HepG2 (cell line): ENCODE data around the gene C16orf87. TPM values are rescaled to one million over a fixed set of nuclear protein-coding genes. Genes with fewer than 3 reads are reported as not detected.

Experiments used
- ATAC-seq: fragments of 200-7000 bp; cut with Tn5 transposase; 3 replicates; pipeline ENCODE4 v1.9.1; 2020; ENCODE audit warnings: mild to moderate bottlenecking, moderate library complexity
- BruUV-seq: library from RNA; stranded (reverse); fragments of 400-500 nt; replicated peaks from 2 replicates; lab custom pipeline; 2021; lab: Mats Ljungman, UMichigan
- CTCF ChIA-PET: fragments of 300-600 bp; formaldehyde crosslinking; extraction: SDS; loops from one replicate; lab custom pipeline; 2021; ENCODE audit warnings: low total read pairs, inconsistent platforms, low intra/inter-chr PET ratio; lab: Yijun Ruan, JAX
- POLR2A ChIA-PET: fragments of 350-600 bp; sonication (Branson Sonifier 250); formaldehyde crosslinking; loops from one replicate; lab custom pipeline; 2020; ENCODE audit warnings: antibody characterized with exemption, inconsistent platforms; lab: Yijun Ruan, JAX
- DNase-seq: peaks from one replicate; pipeline ENCODE4 v3.0.0-alpha.2; 2015; ENCODE audit warnings: low spot score
- FAIRE-seq: peaks from 3 replicates; lab custom pipeline; 2011; peaks lifted over from hg19 to GRCh38; lab: Jason Lieb, UNC
- H2AFZ ChIP-seq: one replicate; pipeline ENCODE4 v1.6.1; 2011; ENCODE audit warnings: low read length, inconsistent platforms
- H3K27ac ChIP-seq: fragments of 300-600 bp; 3 replicates; pipeline ENCODE4 v1.8.0; 2011; ENCODE audit warnings: mixed run types, mild to moderate bottlenecking, mixed read lengths, low read length, inconsistent platforms; ENCODE audit not compliant: insufficient read depth; ENCODE audit errors: extremely low read length
- H3K27me3 ChIP-seq, 2 experiments: fragments of 200-600 bp in 1 of 2; 2 replicates in 1 of 2; 3 replicates in 1 of 2; pipeline versions ENCODE4 v1.6.0 to v1.8.0; 2011; ENCODE audit warnings: low read length in 2 of 2, mild to moderate bottlenecking in 2 of 2, moderate library complexity in 2 of 2, inconsistent platforms in 1 of 2; ENCODE audit not compliant: insufficient read depth in 2 of 2, control insufficient read depth in 1 of 2
- H3K36me3 ChIP-seq, 2 experiments: fragments of 200-600 bp in 1 of 2; replicated peaks in 1 of 2; 2 replicates in 1 of 2; 3 replicates in 1 of 2; pipeline versions ENCODE4 v1.5.1 to v1.8.0; 2011; ENCODE audit warnings: low read length in 2 of 2, inconsistent platforms in 1 of 2; ENCODE audit not compliant: insufficient read depth in 2 of 2, control insufficient read depth in 1 of 2
- H3K4me1 ChIP-seq: 2 replicates; pipeline ENCODE4 v1.5.1; 2012; ENCODE audit warnings: low read length, inconsistent platforms; ENCODE audit not compliant: insufficient read depth
- H3K4me2 ChIP-seq: 2 replicates; pipeline ENCODE4 v1.6.0; 2011; ENCODE audit warnings: low read depth, low read length, inconsistent platforms
- H3K4me3 ChIP-seq, 3 experiments: fragments of 200-600 bp in 1 of 3; sonication (generic), shearing (Covaris generic) in 1 of 3; replicated peaks in 1 of 3; 2 replicates each; pipeline ENCODE4 v1.5.1; 2011 to 2016; ENCODE audit warnings: low read length in 3 of 3, inconsistent platforms in 2 of 3, low read depth in 2 of 3, mild to moderate bottlenecking in 2 of 3, control low read depth in 1 of 3, mixed read lengths in 1 of 3; ENCODE audit not compliant: insufficient read depth in 1 of 3
- H3K79me2 ChIP-seq: one replicate; pipeline ENCODE4 v1.6.1; 2011; ENCODE audit warnings: low read length, inconsistent platforms; ENCODE audit not compliant: insufficient read depth
- H3K9ac ChIP-seq: 2 replicates; pipeline ENCODE4 v1.6.0; 2011; ENCODE audit warnings: mild to moderate bottlenecking, low read depth, low read length, inconsistent platforms; ENCODE audit not compliant: insufficient read depth
- H3K9me3 ChIP-seq: 2 replicates; pipeline ENCODE4 v1.5.1; 2012; ENCODE audit warnings: mild to moderate bottlenecking, low read length
- H4K20me1 ChIP-seq: 2 replicates; pipeline ENCODE4 v1.6.0; 2011; ENCODE audit warnings: inconsistent platforms, mild to moderate bottlenecking, low read length, moderate library complexity; ENCODE audit not compliant: insufficient read depth
- ARHGAP35 ChIP-seq: sonication (generic); formaldehyde crosslinking; IDR thresholded peaks from 2 replicates; pipeline ENCODE4 v1.9.0; 2022; ENCODE audit warnings: mild to moderate bottlenecking, inconsistent platforms, moderate library complexity, missing genetic modification reagents, borderline replicate concordance
- CCAR2 ChIP-seq: fragments of 200-400 bp; formaldehyde crosslinking; optimal IDR thresholded peaks from 2 replicates; pipeline ENCODE3; 2018; ENCODE audit warnings: low read depth, mild to moderate bottlenecking, low read length, moderate library complexity
- ERF ChIP-seq: IDR thresholded peaks from 2 replicates; pipeline ENCODE4 v1.6.1; 2018; ENCODE audit warnings: missing biosample characterization, missing genetic modification reagents
- FOXA3 ChIP-seq: IDR thresholded peaks from 2 replicates; pipeline ENCODE4 v1.6.1; 2016; ENCODE audit warnings: missing genetic modification reagents, missing compliant biosample characterization
- GATAD2A ChIP-seq: IDR thresholded peaks from 2 replicates; pipeline ENCODE4 v1.6.1; 2016
- RARA ChIP-seq: IDR thresholded peaks from 2 replicates; pipeline ENCODE4 v1.6.1; 2016; ENCODE audit warnings: missing genetic modification reagents, missing compliant biosample characterization
- SOX6 ChIP-seq, 2 experiments: fragments of 450-650 bp in 1 of 2; sonication (generic) in 1 of 2; formaldehyde crosslinking in 1 of 2; IDR thresholded peaks; 2 replicates each; pipeline versions ENCODE4 v1.4.0 to v1.6.1; 2017 to 2020; ENCODE audit warnings: antibody characterized with exemption in 1 of 2, mild to moderate bottlenecking in 1 of 2, missing genetic modification reagents in 1 of 2
- TAF1 ChIP-seq: sonication (generic); formaldehyde crosslinking; IDR thresholded peaks from 2 replicates; pipeline ENCODE4 v1.4.0; 2020; ENCODE audit warnings: missing genetic modification reagents
- TBX2 ChIP-seq: sonication (generic); formaldehyde crosslinking; IDR thresholded peaks from 2 replicates; pipeline ENCODE4 v1.5.0; 2020; ENCODE audit warnings: missing genetic modification reagents, mild to moderate bottlenecking, borderline replicate concordance
- ZNF747 ChIP-seq: sonication (generic); formaldehyde crosslinking; IDR thresholded peaks from 2 replicates; pipeline ENCODE4 v1.8.1; 2023; ENCODE audit warnings: missing genetic modification reagents, mild to moderate bottlenecking, borderline replicate concordance
- WGBS: methylation state at CpG from one replicate; pipeline ENCODE4 v1.1.6; 2017; ENCODE audit warnings: low lambda C conversion rate; 5-methylcytosine and 5-hydroxymethylcytosine counted together
- in situ Hi-C: cut with HindIII; loops from 2 replicates; pipeline ENCODE4 v1.10.0; 2017; ENCODE audit warnings: low pct_unique_long_range_greater_than_20kb; ENCODE audit not compliant: extremely low pct_ligation_motif_present
- intact Hi-C: fragments of 100-400 bp; cut with micrococcal nuclease; formaldehyde crosslinking; loops from one replicate; pipeline ENCODE4 v1.10.0; 2022; ENCODE audit not compliant: unreplicated experiment
- polyA plus RNA-seq, 8 experiments: library from polyadenylated mRNA; depleted of rRNA in 3 of 8; stranded (reverse) in 7 of 8; unstranded in 1 of 8; fragments of >200 nt; fragmentation: Illumina TruSeq in 4 of 8; extraction: Trizol in 4 of 8; gene quantifications; 2 replicates each; pipeline versions ENCODE4 v1.2.1 to v1.2.3, GENCODE V29; 2011 to 2016; ENCODE audit warnings: low read depth in 4 of 8, missing spikeins in 1 of 8, mixed read lengths in 1 of 8; ENCODE audit not compliant: insufficient read depth in 1 of 8
- total RNA-seq, 5 experiments: library from RNA; depleted of rRNA; stranded (reverse); fragments of >200 nt; fragmentation: Illumina TruSeq; extraction: Trizol; gene quantifications; 2 replicates each; pipeline ENCODE4 v1.2.3, GENCODE V29; 2016; ENCODE audit warnings: low read depth in 1 of 5
- TF ChIP-seq, protein P1 (sequence below): sonication (generic); formaldehyde crosslinking; IDR thresholded peaks from 2 replicates; pipeline ENCODE4 v1.5.0; 2020; ENCODE audit warnings: missing genetic modification reagents
- TF ChIP-seq, protein P2 (sequence below): sonication (generic); formaldehyde crosslinking; IDR thresholded peaks from 2 replicates; pipeline ENCODE4 v1.5.1; 2020; ENCODE audit warnings: mild to moderate bottlenecking, missing genetic modification reagents, moderate library complexity
- TF ChIP-seq, protein P3 (sequence below): sonication (generic); formaldehyde crosslinking; IDR thresholded peaks from 2 replicates; pipeline ENCODE4 v1.4.0; 2020; ENCODE audit warnings: missing genetic modification reagents, mild to moderate bottlenecking, borderline replicate concordance

C16orf87 gene
- total and polyA plus RNA-seq, 2 of the 13 experiments (the other 11 are each of a cell fraction or from before 2014, with no cell fraction given) = 8.6 to 19.5 TPM

DNA sequence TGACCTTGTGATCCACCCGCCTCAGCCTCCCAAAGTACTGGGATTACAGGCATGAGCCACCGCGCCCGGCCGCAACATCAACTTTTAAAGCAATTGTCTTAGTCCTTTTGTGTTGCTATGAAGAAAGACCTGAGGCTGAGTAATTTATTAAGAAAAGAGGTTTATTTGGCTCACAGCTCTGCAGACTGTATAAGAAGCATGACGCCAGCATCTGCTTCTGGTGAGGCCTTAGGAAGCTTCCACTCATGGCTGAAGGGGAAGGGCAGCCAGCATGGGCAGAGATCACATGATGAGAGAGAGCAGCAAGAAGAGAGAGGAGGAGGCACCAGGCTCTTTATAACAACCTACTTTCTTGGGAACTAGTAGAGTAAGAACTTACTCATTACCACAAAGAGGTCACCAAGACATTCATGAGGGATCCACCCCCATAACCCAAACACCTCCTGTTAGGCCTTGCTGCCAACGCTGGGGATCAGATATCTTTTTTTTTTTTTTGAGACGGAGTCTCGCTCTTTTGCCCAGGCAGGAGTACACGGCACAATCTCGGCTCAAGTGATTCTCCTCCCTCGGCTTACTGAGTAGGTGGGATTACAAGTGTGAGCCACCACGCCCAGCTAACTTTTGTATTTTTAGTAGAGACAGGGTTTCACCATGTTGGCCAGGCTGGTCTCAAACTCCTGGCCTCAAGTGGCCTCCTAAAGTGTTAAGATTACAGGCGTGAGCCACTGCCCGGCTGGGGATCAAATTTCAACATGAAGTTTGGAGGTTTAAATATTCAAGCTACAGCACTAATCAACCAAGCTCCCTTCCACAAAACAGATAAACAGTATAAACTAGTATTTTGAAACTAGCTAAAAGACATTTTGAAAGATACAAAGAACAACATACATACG lies 31.8 kb upstream of the C16orf87 start (continued):
- TF ChIP-seq ERF (CRISPR knock-in tag) (no peak), ZNF747 (CRISPR knock-in tag) (no peak)

DNA sequence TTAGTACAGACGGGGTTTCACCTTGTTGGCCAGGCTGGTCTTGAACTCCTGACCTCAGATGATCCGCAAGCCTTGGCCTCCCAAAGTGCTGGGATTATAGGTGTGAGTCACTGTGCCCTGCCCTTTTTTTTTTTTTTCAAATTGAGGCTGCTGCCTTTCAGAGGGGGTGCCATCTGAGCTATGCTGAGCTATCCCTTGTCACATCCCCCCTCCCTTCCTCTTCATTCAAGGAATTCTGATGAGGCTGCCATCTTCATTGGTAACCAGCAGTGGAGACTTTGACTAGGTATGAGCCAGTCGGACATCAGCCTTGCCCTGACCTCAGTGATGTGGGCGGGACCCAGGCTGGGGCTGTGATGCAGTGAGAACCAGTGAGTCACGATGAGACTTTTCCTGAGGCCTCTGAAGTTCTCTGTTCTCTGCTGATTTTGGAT lies 28.8 kb upstream of the C16orf87 start:
- ATAC-seq (peak; percentile 51), FAIRE-seq (no peak), DNase-seq (peak; percentile 82)
- no peaks in the 10 kb centered on the region for H3K36me3 ChIP-seq
- no peaks in the 10 kb centered on the region for H3K9me3 ChIP-seq
- in situ Hi-C loops = loop anchor here (5.0 kb wide), 1 partner anchor 48 kb away; no protein-coding TSS in a partner anchor
- H3K27ac ChIP-seq = peak overlapping the region; percentile 17
- POLR2A ChIA-PET = interaction anchor here (1.0 to 11.9 kb wide), 4 partner anchors 17 to 40 kb away, joined by 3 to 306 read pairs (median 4); partner anchors contain the start of gene GPT2
- no peaks in the 10 kb centered on the region for H4K20me1 ChIP-seq
- intact Hi-C loops = no loop called here
- no peaks in the 10 kb centered on the region for H3K79me2 ChIP-seq
- no peak overlapping the region for H2AFZ ChIP-seq
- CTCF ChIA-PET = interaction anchor here (2.4 to 5.4 kb wide), 2 partner anchors 24 to 49 kb away, joined by 7 to 35 read pairs; no protein-coding TSS in a partner anchor
- H3K9ac ChIP-seq = no peak overlapping the region
- 47% methylated on average over 5 of the region's 5 CpGs for WGBS
- peak overlapping the region; percentile 25 for H3K4me2 ChIP-seq
- no peak overlapping the region for H3K4me3 ChIP-seq
- no peaks in the 10 kb centered on the region for H3K27me3 ChIP-seq
- BruUV-seq = no TSS peak
- peaks cover 91% of the 10 kb centered on the region for H3K4me1 ChIP-seq
- TF ChIP-seq TBX2 (CRISPR knock-in tag) (0 out of 2 replicates have a peak, but pooled peaks have one; percentile 20), CCAR2 (no peak), RARA (CRISPR knock-in tag) (peak; percentile 60), SOX6 (IDR thresholded peaks at IDR 0.05) (no peak), SOX6 (CRISPR knock-in tag; IDR thresholded peaks at IDR 0.05) (0 out of 2 replicates have a peak, but pooled peaks have one; percentile 20), GATAD2A (CRISPR knock-in tag) (0 out of 2 replicates have a peak, but pooled peaks have one; percentile 24), TAF1 (CRISPR knock-in tag) (no peak), FOXA3 (CRISPR knock-in tag) (0 out of 2 replicates have a peak, but pooled peaks have one; percentile 8), ARHGAP35 (CRISPR knock-in tag) (no peak)
- TF ChIP-seq, protein P1, sequence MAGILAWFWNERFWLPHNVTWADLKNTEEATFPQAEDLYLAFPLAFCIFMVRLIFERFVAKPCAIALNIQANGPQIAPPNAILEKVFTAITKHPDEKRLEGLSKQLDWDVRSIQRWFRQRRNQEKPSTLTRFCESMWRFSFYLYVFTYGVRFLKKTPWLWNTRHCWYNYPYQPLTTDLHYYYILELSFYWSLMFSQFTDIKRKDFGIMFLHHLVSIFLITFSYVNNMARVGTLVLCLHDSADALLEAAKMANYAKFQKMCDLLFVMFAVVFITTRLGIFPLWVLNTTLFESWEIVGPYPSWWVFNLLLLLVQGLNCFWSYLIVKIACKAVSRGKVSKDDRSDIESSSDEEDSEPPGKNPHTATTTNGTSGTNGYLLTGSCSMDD (CRISPR knock-in tag) = no peak; the same call in 1 of the 2 replicates
- TF ChIP-seq, protein P2, sequence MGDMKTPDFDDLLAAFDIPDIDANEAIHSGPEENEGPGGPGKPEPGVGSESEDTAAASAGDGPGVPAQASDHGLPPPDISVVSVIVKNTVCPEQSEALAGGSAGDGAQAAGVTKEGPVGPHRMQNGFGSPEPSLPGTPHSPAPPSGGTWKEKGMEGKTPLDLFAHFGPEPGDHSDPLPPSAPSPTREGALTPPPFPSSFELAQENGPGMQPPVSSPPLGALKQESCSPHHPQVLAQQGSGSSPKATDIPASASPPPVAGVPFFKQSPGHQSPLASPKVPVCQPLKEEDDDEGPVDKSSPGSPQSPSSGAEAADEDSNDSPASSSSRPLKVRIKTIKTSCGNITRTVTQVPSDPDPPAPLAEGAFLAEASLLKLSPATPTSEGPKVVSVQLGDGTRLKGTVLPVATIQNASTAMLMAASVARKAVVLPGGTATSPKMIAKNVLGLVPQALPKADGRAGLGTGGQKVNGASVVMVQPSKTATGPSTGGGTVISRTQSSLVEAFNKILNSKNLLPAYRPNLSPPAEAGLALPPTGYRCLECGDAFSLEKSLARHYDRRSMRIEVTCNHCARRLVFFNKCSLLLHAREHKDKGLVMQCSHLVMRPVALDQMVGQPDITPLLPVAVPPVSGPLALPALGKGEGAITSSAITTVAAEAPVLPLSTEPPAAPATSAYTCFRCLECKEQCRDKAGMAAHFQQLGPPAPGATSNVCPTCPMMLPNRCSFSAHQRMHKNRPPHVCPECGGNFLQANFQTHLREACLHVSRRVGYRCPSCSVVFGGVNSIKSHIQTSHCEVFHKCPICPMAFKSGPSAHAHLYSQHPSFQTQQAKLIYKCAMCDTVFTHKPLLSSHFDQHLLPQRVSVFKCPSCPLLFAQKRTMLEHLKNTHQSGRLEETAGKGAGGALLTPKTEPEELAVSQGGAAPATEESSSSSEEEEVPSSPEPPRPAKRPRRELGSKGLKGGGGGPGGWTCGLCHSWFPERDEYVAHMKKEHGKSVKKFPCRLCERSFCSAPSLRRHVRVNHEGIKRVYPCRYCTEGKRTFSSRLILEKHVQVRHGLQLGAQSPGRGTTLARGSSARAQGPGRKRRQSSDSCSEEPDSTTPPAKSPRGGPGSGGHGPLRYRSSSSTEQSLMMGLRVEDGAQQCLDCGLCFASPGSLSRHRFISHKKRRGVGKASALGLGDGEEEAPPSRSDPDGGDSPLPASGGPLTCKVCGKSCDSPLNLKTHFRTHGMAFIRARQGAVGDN (CRISPR knock-in tag) = peak; percentile 31; the same call in 1 of the 2 replicates
- TF ChIP-seq, protein P3, sequence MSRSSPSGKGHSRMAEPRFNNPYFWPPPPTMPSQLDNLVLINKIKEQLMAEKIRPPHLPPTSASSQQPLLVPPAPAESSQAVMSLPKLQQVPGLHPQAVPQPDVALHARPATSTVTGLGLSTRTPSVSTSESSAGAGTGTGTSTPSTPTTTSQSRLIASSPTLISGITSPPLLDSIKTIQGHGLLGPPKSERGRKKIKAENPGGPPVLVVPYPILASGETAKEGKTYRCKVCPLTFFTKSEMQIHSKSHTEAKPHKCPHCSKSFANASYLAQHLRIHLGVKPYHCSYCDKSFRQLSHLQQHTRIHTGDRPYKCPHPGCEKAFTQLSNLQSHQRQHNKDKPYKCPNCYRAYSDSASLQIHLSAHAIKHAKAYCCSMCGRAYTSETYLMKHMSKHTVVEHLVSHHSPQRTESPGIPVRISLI (CRISPR knock-in tag) = peak; percentile 81
